GM12878 (cell line): Measurements from ENCODE around the gene RIT2. TPM values are rescaled to one million over a fixed set of nuclear protein-coding genes. Genes with fewer than 3 reads are reported as not detected.

Experiments
- ATAC-seq: fragments of 200-7000 bp; cut with Tn5 transposase; 3 replicates; pipeline ENCODE4 v1.9.1; 2020; ENCODE audit warnings: mild to moderate bottlenecking, moderate library complexity
- BruUV-seq: library from RNA; stranded (reverse); fragments of 400-500 nt; replicated peaks from 2 replicates; lab custom pipeline; 2021; lab: Mats Ljungman, UMichigan
- CTCF ChIA-PET: fragments of 300-600 bp; sonication (Branson Sonifier 250); formaldehyde crosslinking; extraction: SDS; loops from one replicate; lab custom pipeline; 2021; ENCODE audit warnings: inconsistent platforms; lab: Yijun Ruan, JAX
- POLR2A ChIA-PET: fragments of 350-600 bp; formaldehyde crosslinking; extraction: SDS; loops from one replicate; lab custom pipeline; 2021; ENCODE audit warnings: inconsistent platforms; lab: Charles Lee
- RAD21 ChIA-PET: fragments of 300-600 bp; sonication (Branson Sonifier 250); formaldehyde crosslinking; loops from one replicate; lab custom pipeline; 2023; ENCODE audit warnings: antibody characterized with exemption; ENCODE audit not compliant: unreplicated experiment; lab: Charles Lee
- SMC1A ChIA-PET: fragments of 300-600 bp; sonication (Branson Sonifier 250); formaldehyde crosslinking; loops from one replicate; lab custom pipeline; 2023; ENCODE audit not compliant: unreplicated experiment, uncharacterized antibody; lab: Charles Lee
- DNase-seq: peaks from one replicate; pipeline ENCODE4 v3.0.0-alpha.2; 2011; ENCODE audit warnings: low read depth, low spot score
- FAIRE-seq: peaks from 3 replicates; lab custom pipeline; 2011; peaks lifted over from hg19 to GRCh38; lab: Jason Lieb, UNC
- H2AFZ ChIP-seq: 2 replicates; pipeline ENCODE4 v1.6.0; 2011; ENCODE audit warnings: low read depth, low read length, control low read depth; ENCODE audit not compliant: control insufficient read depth
- H3K27ac ChIP-seq: 2 replicates; pipeline ENCODE4 v1.5.1; 2011; ENCODE audit warnings: control low read depth; ENCODE audit not compliant: control insufficient read depth, insufficient read depth
- H3K27me3 ChIP-seq, 2 experiments: replicated peaks in 1 of 2; 2 replicates each; pipeline versions ENCODE4 v1.6.0 to v1.6.1; 2011; ENCODE audit warnings: low read length in 1 of 2; ENCODE audit not compliant: control insufficient read depth in 2 of 2, insufficient read depth in 2 of 2
- H3K36me3 ChIP-seq, 2 experiments: 2 replicates each; pipeline ENCODE4 v1.5.1; 2011; ENCODE audit warnings: low read length in 1 of 2; ENCODE audit not compliant: control insufficient read depth in 2 of 2, insufficient read depth in 2 of 2
- H3K4me1 ChIP-seq: 2 replicates; pipeline ENCODE4 v1.6.1; 2011; ENCODE audit warnings: mild to moderate bottlenecking, low read length, moderate library complexity, mixed read lengths; ENCODE audit not compliant: control insufficient read depth, insufficient read depth
- H3K4me2 ChIP-seq: 2 replicates; pipeline ENCODE4 v1.6.0; 2011; ENCODE audit warnings: control low read depth; ENCODE audit not compliant: control insufficient read depth, insufficient read depth
- H3K4me3 ChIP-seq: fragments of 200-600 bp; sonication (generic); 2 replicates; pipeline ENCODE4 v1.5.1; 2016
- H3K79me2 ChIP-seq: 2 replicates; pipeline ENCODE4 v1.6.0; 2011; ENCODE audit warnings: low read length; ENCODE audit not compliant: control insufficient read depth, insufficient read depth
- H3K9ac ChIP-seq: 2 replicates; pipeline ENCODE4 v1.8.0; 2011; ENCODE audit warnings: low read length, control low read depth, mixed read lengths; ENCODE audit not compliant: control insufficient read depth, insufficient read depth
- H3K9me3 ChIP-seq: replicated peaks from 3 replicates; pipeline ENCODE4 v1.5.1; 2011; ENCODE audit warnings: mild to moderate bottlenecking, low read length; ENCODE audit not compliant: control insufficient read depth, insufficient read depth
- H4K20me1 ChIP-seq: 2 replicates; pipeline ENCODE4 v1.6.0; 2011; ENCODE audit not compliant: control insufficient read depth, insufficient read depth
- CBX3 ChIP-seq: fragments of 200-600 bp; sonication (generic); IDR thresholded peaks from 2 replicates; pipeline ENCODE4 v1.6.1; 2016; ENCODE audit warnings: low read depth, borderline replicate concordance
- CUX1 ChIP-seq: IDR thresholded peaks from 2 replicates; pipeline ENCODE4 v1.6.1; 2012; ENCODE audit warnings: improper control_type of control experiment, low read depth, low read length; ENCODE audit not compliant: insufficient replicate concordance
- HDGF ChIP-seq: fragments of 450-650 bp; IDR thresholded peaks from 2 replicates; pipeline ENCODE4 v1.6.1; 2016; ENCODE audit warnings: antibody characterized with exemption
- MEF2B ChIP-seq: fragments of 450-650 bp; IDR thresholded peaks from 2 replicates; pipeline ENCODE4 v1.6.1; 2018; ENCODE audit warnings: mild to moderate bottlenecking, moderate library complexity; ENCODE audit not compliant: partially characterized antibody, poor library complexity, severe bottlenecking
- NFIC ChIP-seq: IDR thresholded peaks from 2 replicates; pipeline ENCODE4 v1.6.1; 2012; ENCODE audit warnings: low read depth, mild to moderate bottlenecking, inconsistent platforms, low read length, moderate library complexity
- REST ChIP-seq: IDR thresholded peaks from 2 replicates; pipeline ENCODE4 v1.6.1; 2012; ENCODE audit warnings: mild to moderate bottlenecking, low read depth, low read length
- SMARCA5 ChIP-seq: fragments of 450-650 bp; IDR thresholded peaks from 2 replicates; pipeline ENCODE4 v1.6.1; 2017; ENCODE audit warnings: mild to moderate bottlenecking
- SRF ChIP-seq, 2 experiments: IDR thresholded peaks; 2 replicates each; pipeline ENCODE4 v1.6.1; 2011; ENCODE audit warnings: low read depth in 2 of 2, low read length in 2 of 2, mild to moderate bottlenecking in 1 of 2, moderate library complexity in 1 of 2
- YBX1 ChIP-seq: fragments of 450-650 bp; IDR thresholded peaks from 2 replicates; pipeline ENCODE4 v1.6.1; 2016; ENCODE audit warnings: antibody characterized with exemption
- WGBS: methylation state at CpG from one replicate; pipeline ENCODE4 v1.1.6; 2016; ENCODE audit warnings: low lambda C conversion rate; ENCODE audit not compliant: insufficient replicate concordance, insufficient coverage; ENCODE audit errors: missing lambda C conversion rate; 5-methylcytosine and 5-hydroxymethylcytosine counted together
- in situ Hi-C: fragments of 300-500 bp; cut with MboI; formaldehyde crosslinking; loops from 9 replicates; pipeline ENCODE4 v1.14.3; 2018; ENCODE audit warnings: mixed read lengths
- intact Hi-C: fragments of 100-400 bp; cut with micrococcal nuclease; formaldehyde crosslinking; loops from one replicate; pipeline ENCODE4 v1.14.2; 2022; ENCODE audit not compliant: unreplicated experiment
- polyA plus RNA-seq, 11 experiments: library from polyadenylated mRNA; depleted of rRNA in 4 of 11; unstranded in 6 of 11; stranded (reverse) in 5 of 11; fragments of >200 nt; fragmentation: Nextera tagmentation in 4 of 11; fragmentation: Illumina TruSeq in 1 of 11; extraction: Ambion mirVana in 4 of 11; extraction: Trizol in 1 of 11; gene quantifications; 1 replicate in 1 of 11; 2 replicates in 10 of 11; pipeline versions ENCODE4 v1.2.1 to v1.2.3, GENCODE V29; 2011 to 2016; ENCODE audit warnings: inconsistent platforms in 2 of 11, missing spikeins in 2 of 11, low read depth in 1 of 11
- total RNA-seq, 4 experiments: library from RNA; depleted of rRNA in 3 of 4; stranded (reverse); fragments of >200 nt in 3 of 4; fragmentation: Illumina TruSeq in 1 of 4; extraction: Trizol in 1 of 4; gene quantifications; 2 replicates each; pipeline versions ENCODE4 v1.2.1 to v1.2.3, GENCODE V29; 2013 to 2021
- TF ChIP-seq, protein P1 (sequence below): fragments of 450-650 bp; IDR thresholded peaks from 2 replicates; pipeline ENCODE4 v1.6.1; 2016; ENCODE audit warnings: mild to moderate bottlenecking, moderate library complexity, borderline replicate concordance
- TF ChIP-seq, protein P2 (sequence below): IDR thresholded peaks from 2 replicates; pipeline ENCODE4 v1.6.1; 2012; ENCODE audit warnings: low read depth, low read length, improper control_type of control experiment

The RIT2 gene
- total and polyA plus RNA-seq, 10 of the 15 experiments (the other 5 are each of a cell fraction or from before 2014, with no cell fraction given), result not detected

GRCh38 chr18:42892181-42892580 is 223.3 kb downstream of the RIT2 start:
- intact Hi-C loops, result no loop called here
- TF ChIP-seq MEF2B (no peak), SRF (IDR thresholded peaks at IDR 0.05; ENCODE audit: low read depth in 2 of 2, low read length in 2 of 2) (no peak), CBX3 (no peak), NFIC (no peak), YBX1 (no peak), REST (no peak), CUX1 (no peak), HDGF (no peak), SMARCA5 (no peak)
- TF ChIP-seq, protein P1, sequence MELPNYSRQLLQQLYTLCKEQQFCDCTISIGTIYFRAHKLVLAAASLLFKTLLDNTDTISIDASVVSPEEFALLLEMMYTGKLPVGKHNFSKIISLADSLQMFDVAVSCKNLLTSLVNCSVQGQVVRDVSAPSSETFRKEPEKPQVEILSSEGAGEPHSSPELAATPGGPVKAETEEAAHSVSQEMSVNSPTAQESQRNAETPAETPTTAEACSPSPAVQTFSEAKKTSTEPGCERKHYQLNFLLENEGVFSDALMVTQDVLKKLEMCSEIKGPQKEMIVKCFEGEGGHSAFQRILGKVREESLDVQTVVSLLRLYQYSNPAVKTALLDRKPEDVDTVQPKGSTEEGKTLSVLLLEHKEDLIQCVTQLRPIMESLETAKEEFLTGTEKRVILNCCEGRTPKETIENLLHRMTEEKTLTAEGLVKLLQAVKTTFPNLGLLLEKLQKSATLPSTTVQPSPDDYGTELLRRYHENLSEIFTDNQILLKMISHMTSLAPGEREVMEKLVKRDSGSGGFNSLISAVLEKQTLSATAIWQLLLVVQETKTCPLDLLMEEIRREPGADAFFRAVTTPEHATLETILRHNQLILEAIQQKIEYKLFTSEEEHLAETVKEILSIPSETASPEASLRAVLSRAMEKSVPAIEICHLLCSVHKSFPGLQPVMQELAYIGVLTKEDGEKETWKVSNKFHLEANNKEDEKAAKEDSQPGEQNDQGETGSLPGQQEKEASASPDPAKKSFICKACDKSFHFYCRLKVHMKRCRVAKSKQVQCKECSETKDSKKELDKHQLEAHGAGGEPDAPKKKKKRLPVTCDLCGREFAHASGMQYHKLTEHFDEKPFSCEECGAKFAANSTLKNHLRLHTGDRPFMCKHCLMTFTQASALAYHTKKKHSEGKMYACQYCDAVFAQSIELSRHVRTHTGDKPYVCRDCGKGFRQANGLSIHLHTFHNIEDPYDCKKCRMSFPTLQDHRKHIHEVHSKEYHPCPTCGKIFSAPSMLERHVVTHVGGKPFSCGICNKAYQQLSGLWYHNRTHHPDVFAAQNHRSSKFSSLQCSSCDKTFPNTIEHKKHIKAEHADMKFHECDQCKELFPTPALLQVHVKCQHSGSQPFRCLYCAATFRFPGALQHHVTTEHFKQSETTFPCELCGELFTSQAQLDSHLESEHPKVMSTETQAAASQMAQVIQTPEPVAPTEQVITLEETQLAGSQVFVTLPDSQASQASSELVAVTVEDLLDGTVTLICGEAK, result no peak
- TF ChIP-seq, protein P2, sequence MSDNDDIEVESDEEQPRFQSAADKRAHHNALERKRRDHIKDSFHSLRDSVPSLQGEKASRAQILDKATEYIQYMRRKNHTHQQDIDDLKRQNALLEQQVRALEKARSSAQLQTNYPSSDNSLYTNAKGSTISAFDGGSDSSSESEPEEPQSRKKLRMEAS, result no peak

More at GRCh38 chr18:42892181-42892580, 223.3 kb downstream of the RIT2 start:
- 17% methylated on average over 1 of the region's 1 CpG for WGBS
- Histone ChIP-seq H2AFZ (no peak overlapping the region), H3K27ac (no peak overlapping the region), H3K9ac (no peak overlapping the region), H3K4me2 (no peak overlapping the region), H3K9me3 (no peaks in the 10 kb centered on the region), H3K36me3 (no peaks in the 10 kb centered on the region), H3K79me2 (no peaks in the 10 kb centered on the region), H3K4me3 (no peak overlapping the region), H4K20me1 (no peaks in the 10 kb centered on the region), H3K27me3 (no peaks in the 10 kb centered on the region), H3K4me1 (no peaks in the 10 kb centered on the region)
- ChIA-PET POLR2A (no interaction called here), SMC1A (interaction anchor here (0.6 to 1.1 kb wide), 2 partner anchors 50 to 1280 kb away, joined by 3 read pairs; no protein-coding TSS in a partner anchor), RAD21 (no interaction called here), CTCF (interaction anchor here (1.0 kb wide), 1 partner anchor 9 kb away, joined by 5 read pairs; no protein-coding TSS in a partner anchor)
- in situ Hi-C loops, result no loop called here
- DNase-seq (no peak), ATAC-seq (no peak), FAIRE-seq (no peak)
- BruUV-seq, result no TSS peak
